HEK293T (cell line): ENCODE results near the gene ACACB.

ENCODE experiments used
- CTCF ChIA-PET: fragments of 350-600 bp; formaldehyde crosslinking; extraction: SDS; loops from one replicate; lab custom pipeline; 2021; ENCODE audit warnings: antibody characterized with exemption, inconsistent platforms; lab: Yijun Ruan, JAX
- POLR2A ChIA-PET: fragments of 350-600 bp; formaldehyde crosslinking; extraction: SDS; loops from one replicate; lab custom pipeline; 2020; ENCODE audit warnings: antibody characterized with exemption, inconsistent platforms; lab: Yijun Ruan, JAX
- DNase-seq: peaks from one replicate; pipeline ENCODE4 v3.0.0; 2012; ENCODE audit warnings: mixed read lengths; ENCODE audit errors: extremely low spot score
- ARNT ChIP-seq: fragments of 450-650 bp; IDR thresholded peaks from 2 replicates; pipeline ENCODE4 v1.6.1; 2017; ENCODE audit warnings: mild to moderate bottlenecking
- BHLHE40 ChIP-seq: fragments of 450-650 bp; IDR thresholded peaks from 2 replicates; pipeline ENCODE4 v1.6.1; 2016; ENCODE audit warnings: mild to moderate bottlenecking, moderate library complexity, borderline replicate concordance
- CTBP1 ChIP-seq: fragments of 450-650 bp; IDR thresholded peaks from 2 replicates; pipeline ENCODE4 v1.6.1; 2016; ENCODE audit warnings: borderline replicate concordance
- ELF4 ChIP-seq: fragments of 450-650 bp; IDR thresholded peaks from 2 replicates; pipeline ENCODE4 v1.6.1; 2017; ENCODE audit warnings: antibody characterized with exemption
- FOXA1 ChIP-seq: fragments of 450-650 bp; IDR thresholded peaks from 2 replicates; pipeline ENCODE4 v1.6.1; 2016; ENCODE audit warnings: mild to moderate bottlenecking
- FOXK2 ChIP-seq: fragments of 450-650 bp; IDR thresholded peaks from 2 replicates; pipeline ENCODE4 v1.6.1; 2016; ENCODE audit warnings: mild to moderate bottlenecking
- FOXM1 ChIP-seq: fragments of 450-650 bp; IDR thresholded peaks from 2 replicates; pipeline ENCODE4 v1.6.1; 2017; ENCODE audit warnings: mild to moderate bottlenecking, borderline replicate concordance
- HDGF ChIP-seq: fragments of 450-650 bp; IDR thresholded peaks from 2 replicates; pipeline ENCODE4 v1.6.1; 2017; ENCODE audit warnings: antibody characterized with exemption, borderline replicate concordance
- L3MBTL2 ChIP-seq: fragments of 450-650 bp; conservative IDR thresholded peaks from 2 replicates; pipeline ENCODE4 v1.6.1; 2016; ENCODE audit warnings: mild to moderate bottlenecking
- LEF1 ChIP-seq: fragments of 450-650 bp; IDR thresholded peaks from 2 replicates; pipeline ENCODE4 v1.6.1; 2017; ENCODE audit warnings: mild to moderate bottlenecking, borderline replicate concordance
- NFRKB ChIP-seq: fragments of 450-650 bp; IDR thresholded peaks from 2 replicates; pipeline ENCODE4 v1.6.1; 2016; ENCODE audit warnings: mild to moderate bottlenecking, moderate library complexity
- SP1 ChIP-seq: fragments of 450-650 bp; IDR thresholded peaks from 2 replicates; pipeline ENCODE4 v1.6.1; 2017
- SUZ12 ChIP-seq: fragments of 450-650 bp; IDR thresholded peaks from 2 replicates; pipeline ENCODE4 v1.6.1; 2016; ENCODE audit warnings: mild to moderate bottlenecking
- TARDBP ChIP-seq: fragments of 450-650 bp; IDR thresholded peaks from 2 replicates; pipeline ENCODE4 v1.6.1; 2016
- ZNF384 ChIP-seq: fragments of 450-650 bp; IDR thresholded peaks from 2 replicates; pipeline ENCODE4 v1.6.1; 2016
- TF ChIP-seq, protein P1 (sequence below): fragments of 450-650 bp; IDR thresholded peaks from 2 replicates; pipeline ENCODE4 v1.6.1; 2016

The ACACB gene

DNA sequence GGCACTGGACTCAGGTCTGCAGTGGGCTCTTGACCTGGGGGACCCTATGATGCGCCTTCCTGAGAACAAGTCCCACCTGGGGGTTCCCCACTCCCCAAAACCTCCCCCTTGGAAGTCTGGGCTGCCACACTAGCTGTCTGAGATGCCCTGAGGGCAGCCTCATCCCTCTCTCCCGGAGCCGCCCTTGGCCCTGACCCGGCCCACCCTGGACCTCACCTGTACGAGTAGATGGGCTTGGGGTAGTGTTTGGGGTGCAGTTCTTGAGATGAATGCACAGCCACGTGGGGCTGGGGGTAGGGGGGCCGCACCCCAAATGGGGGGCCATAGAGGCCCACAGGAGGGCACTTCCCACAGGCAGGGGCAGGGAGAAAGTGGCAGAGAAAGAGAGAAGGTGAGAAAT is 170.8 kb downstream of the ACACB start:
- no peak for DNase-seq
- ChIA-PET CTCF (no interaction called here), POLR2A (no interaction called here)
- TF ChIP-seq CTBP1: no peak

DNA sequence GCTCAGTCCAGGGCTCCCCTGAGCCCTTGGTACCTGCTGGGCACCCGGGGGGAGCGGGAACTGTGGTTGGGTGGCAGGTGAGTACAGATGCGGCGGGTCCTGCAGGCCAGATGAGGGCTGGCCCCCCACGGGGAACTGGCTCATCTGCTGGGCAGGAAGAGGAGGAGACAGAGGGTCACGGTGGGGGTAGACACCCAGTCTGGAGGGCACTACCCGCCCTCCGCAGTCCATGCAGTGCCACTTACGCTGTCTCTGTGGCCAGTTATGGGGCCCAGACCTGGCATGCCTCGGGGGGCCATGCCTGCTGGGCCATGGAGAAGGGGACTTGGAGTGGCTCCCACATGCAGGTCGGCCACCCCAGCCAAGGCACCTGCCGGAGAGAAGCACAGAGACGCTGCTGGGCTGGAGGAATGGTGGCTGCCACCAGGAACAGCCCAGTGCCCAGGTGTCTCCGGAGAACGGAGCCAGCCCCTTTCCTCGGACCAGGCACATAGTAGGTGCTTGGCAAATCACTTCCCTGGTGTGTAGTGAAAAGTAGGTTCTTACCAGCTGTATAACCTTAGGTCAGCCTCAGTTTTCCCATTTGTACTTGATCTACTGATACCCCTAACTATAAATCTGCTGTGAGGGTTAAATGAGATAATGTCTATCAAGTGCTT is 171.6 kb downstream of the ACACB start:
- no peak for DNase-seq
- no peak for TF ChIP-seq L3MBTL2
- TF ChIP-seq ZNF384: no peak
- TF ChIP-seq NFRKB: no peak
- TF ChIP-seq SUZ12: no peak
- TF ChIP-seq HDGF: no peak
- ChIA-PET CTCF (no interaction called here), POLR2A (no interaction called here)

DNA sequence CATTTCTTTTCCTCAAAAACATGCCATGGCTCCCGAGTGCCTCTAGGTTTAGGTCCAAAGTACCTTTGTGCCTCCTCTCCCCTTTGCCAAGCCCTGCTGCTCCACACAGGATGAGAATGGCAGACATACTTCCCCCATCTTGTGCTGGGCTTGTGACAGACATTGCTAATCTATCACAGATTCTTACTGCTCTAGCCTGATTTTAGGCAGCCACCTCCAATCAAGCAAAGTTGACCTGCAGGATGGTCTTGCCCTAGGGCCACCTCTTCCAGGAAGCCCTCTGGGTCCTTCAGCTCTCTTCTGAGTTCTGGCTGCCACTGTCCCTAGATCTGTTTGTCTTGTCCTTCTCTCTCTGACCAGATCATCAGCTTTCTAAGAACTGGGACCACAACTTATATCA is 172.2 kb downstream of the ACACB start:
- POLR2A ChIA-PET: no interaction called here
- CTCF ChIA-PET: no interaction called here
- no peak for DNase-seq
- TF ChIP-seq SUZ12: no peak
- no peak for TF ChIP-seq HDGF
- TF ChIP-seq BHLHE40: no peak
- no peak for TF ChIP-seq ARNT
- TF ChIP-seq FOXA1: no peak
- no peak for TF ChIP-seq L3MBTL2
- no peak for TF ChIP-seq LEF1
- no peak for TF ChIP-seq SP1

DNA sequence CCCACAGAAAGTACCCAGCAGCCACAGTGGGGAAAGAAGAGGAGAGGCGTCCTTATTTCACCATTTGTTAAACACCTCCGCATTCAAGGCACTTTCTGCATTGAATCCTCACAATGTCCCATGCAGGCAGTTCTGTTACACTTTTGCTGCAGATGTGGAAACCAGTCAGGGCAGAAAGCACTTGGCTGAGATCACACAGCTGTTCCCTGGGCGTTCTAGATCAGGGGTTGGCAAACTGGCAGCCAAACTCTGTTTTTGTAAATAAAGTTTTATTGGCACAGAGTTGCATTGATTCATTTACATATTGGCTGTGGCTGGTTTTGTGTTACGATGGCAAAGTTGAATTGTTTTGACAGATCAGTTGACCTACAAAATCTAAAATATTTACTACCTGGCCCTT is 172.6 kb downstream of the ACACB start:
- CTCF ChIA-PET: no interaction called here
- POLR2A ChIA-PET: no interaction called here
- TF ChIP-seq LEF1: no peak
- no peak for TF ChIP-seq BHLHE40
- no peak for TF ChIP-seq ARNT
- no peak for TF ChIP-seq SUZ12
- no peak for TF ChIP-seq FOXK2
- no peak for TF ChIP-seq ZNF384
- TF ChIP-seq FOXM1: no peak
- no peak for TF ChIP-seq HDGF
- no peak for TF ChIP-seq CTBP1
- TF ChIP-seq, protein P1, sequence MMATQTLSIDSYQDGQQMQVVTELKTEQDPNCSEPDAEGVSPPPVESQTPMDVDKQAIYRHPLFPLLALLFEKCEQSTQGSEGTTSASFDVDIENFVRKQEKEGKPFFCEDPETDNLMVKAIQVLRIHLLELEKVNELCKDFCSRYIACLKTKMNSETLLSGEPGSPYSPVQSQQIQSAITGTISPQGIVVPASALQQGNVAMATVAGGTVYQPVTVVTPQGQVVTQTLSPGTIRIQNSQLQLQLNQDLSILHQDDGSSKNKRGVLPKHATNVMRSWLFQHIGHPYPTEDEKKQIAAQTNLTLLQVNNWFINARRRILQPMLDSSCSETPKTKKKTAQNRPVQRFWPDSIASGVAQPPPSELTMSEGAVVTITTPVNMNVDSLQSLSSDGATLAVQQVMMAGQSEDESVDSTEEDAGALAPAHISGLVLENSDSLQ: no peak
- TF ChIP-seq SP1: no peak
- no peak for TF ChIP-seq ELF4
- TF ChIP-seq TARDBP: no peak
- no peak for DNase-seq

DNA sequence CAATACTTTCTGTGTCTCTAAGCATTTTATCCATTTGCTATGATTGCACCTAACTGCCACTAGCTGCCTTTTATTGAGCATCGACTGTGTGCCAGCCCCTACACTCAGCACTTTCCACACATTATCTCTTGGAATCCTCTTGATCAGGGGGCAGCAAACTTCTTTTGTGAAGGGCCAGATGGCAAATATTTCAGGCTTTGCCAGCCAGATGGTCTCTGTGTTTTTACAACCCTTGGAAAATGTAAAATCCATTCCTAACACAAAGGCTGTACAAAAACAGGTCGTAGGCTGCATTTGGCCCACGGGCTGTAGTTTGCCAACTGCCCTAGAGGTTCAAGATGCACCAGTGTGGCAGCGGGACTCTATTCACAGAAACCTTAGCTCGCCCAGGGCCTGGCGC is 173.2 kb downstream of the ACACB start:
- ChIA-PET CTCF (no interaction called here), POLR2A (no interaction called here)
- TF ChIP-seq ELF4: no peak
- TF ChIP-seq SP1: no peak
- TF ChIP-seq, protein P1: no peak
- TF ChIP-seq SUZ12: no peak
- TF ChIP-seq FOXM1: no peak
- no peak for TF ChIP-seq L3MBTL2
- no peak for TF ChIP-seq LEF1
- TF ChIP-seq TARDBP: no peak
- no peak for TF ChIP-seq CTBP1
- no peak for TF ChIP-seq BHLHE40
- no peak for TF ChIP-seq ARNT
- no peak for TF ChIP-seq ZNF384
- TF ChIP-seq NFRKB: no peak
- no peak for TF ChIP-seq FOXA1
- TF ChIP-seq FOXK2: no peak
- TF ChIP-seq HDGF: no peak
- DNase-seq: no peak

DNA sequence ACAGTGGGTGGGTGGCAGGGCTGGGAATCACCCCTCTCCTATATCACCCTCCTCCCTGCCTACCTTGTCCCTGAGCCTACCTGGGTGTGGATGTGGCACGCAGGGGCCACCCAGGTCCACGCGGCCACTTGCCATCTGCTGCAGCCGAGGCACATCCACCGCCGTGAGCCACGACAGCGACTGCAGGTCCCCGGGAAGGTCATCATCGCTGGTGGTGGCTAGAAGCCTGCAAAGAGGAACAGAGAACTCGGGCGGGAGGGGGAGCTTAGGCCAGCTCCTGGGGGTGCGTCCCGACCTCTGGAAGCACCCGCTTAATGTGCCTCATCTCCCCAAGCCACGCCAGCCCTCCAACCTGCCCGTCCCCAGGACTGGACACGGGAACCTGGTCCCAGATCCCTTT is 173.7 kb downstream of the ACACB start:
- POLR2A ChIA-PET: no interaction called here
- no peak for DNase-seq
- TF ChIP-seq TARDBP (no peak), LEF1 (no peak), SUZ12 (no peak), HDGF (no peak), L3MBTL2 (no peak), BHLHE40 (no peak), ELF4 (no peak), NFRKB (no peak), CTBP1 (no peak), FOXA1 (no peak), FOXM1 (no peak), ZNF384 (no peak), SP1 (no peak), FOXK2 (no peak), ARNT (no peak)
- TF ChIP-seq, protein P1: no peak
- CTCF ChIA-PET: no interaction called here

DNA sequence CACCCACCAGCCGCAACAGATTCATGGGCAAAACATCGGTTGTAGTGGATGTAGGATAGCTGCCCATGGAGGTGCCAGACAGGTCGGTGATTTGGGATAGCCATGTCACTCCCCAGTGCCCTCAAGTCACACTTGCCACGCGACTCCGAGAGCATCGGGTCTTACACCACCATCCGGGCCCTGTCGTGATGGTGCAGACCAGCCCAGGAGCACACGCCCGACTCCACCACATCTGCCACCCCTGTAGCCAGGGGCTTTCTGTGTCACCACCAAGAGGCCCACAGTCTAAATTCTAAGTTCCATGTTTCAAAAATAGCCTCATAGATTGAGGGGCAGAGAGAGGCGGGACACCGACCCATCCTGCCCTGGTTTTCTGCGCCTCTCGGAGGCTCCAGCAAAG is 174.7 kb downstream of the ACACB start:
- TF ChIP-seq SUZ12 (no peak), FOXM1 (no peak), NFRKB (no peak)
- ChIA-PET POLR2A (no interaction called here), CTCF (no interaction called here)
- DNase-seq: no peak
